Measurements from ENCODE around the gene SLC16A10. TPM values are rescaled to one million over a fixed set of nuclear protein-coding genes. Genes with fewer than 3 reads are reported as not detected.
"Not testable (repeated sequence)": the region's sequence is repeated elsewhere in the genome, so short reads cannot be mapped to it uniquely, and the experiment has no call there.

Gene SLC16A10
- total RNA-seq, 1 experiment from 2014 or later = 5.2 TPM

DNA sequence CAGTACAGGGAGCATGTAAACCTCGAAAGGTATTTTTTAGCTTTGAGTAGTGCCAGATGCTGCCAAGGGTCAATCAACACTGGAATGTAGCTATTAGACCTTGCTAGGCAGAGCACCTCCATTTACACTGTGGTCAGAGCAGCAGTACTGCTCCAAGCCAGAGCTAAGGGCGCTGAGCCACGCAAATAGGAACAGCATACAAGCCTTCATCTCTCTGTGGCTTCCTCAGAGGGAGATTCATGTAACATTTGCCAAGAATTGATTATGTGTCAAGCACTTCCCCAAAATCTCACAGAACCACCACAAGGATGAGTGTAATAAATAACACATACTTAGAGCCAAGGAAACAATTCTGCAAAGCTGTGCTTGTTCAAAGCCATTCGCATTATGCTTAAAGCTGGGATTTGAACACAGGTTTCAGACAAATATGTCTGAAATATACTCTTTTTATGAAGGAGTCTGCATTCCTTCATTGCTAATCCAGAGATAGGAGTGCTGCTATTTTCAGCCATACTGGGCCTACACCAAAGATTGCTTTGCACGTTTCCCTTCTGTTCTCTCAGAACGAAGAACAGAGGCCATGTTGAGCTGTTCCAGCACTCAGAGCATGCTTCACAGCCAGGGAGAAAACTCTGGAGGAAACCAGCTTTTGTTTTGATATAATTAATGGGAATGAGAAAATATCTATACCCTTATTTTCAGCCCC, 97.7 kb downstream of the SLC16A10 start:
- no peak for DNase-seq (ENCODE audit: low read depth)

DNA sequence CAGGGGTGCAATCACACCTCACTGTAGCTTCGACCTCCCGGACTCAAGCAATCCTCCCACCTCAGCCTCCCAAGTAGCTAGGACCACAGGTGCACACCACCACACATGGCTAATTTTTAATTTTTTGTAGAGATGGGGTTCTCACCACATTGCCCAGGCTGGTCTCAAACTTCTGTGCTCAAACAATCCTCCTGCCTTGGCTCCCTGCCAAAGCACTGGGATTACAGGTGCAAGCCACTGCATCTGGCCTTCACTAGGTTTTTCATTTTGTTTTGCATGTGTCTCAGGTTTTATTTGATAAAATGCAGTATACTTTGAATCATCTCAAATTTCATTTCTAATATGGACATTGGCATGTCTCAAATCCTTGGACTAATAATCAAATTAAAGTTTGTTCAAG, 98.7 kb downstream of the SLC16A10 start:
- no peak for DNase-seq (ENCODE audit: low read depth)

DNA sequence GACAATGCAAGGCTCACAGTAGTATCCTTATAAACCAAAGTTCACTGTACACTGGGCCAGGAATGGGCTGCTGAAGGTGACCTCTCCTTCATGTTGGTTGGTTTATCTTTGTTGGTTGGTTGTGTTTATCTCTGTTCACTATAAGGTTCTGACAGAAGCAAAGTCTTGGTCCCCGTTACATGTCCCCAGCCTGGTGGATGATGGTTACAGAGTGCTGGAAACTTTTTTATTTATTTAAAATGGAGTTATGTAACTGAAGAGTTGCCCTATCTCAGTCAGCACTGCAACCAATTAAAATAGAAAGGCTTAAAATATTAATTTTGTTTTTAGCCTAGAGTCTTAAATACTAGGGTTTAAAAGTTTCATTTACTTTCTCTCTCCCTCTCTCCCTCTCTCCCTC, 100.6 kb downstream of the SLC16A10 start:
- DNase-seq (ENCODE audit: low read depth) = no peak

DNA sequence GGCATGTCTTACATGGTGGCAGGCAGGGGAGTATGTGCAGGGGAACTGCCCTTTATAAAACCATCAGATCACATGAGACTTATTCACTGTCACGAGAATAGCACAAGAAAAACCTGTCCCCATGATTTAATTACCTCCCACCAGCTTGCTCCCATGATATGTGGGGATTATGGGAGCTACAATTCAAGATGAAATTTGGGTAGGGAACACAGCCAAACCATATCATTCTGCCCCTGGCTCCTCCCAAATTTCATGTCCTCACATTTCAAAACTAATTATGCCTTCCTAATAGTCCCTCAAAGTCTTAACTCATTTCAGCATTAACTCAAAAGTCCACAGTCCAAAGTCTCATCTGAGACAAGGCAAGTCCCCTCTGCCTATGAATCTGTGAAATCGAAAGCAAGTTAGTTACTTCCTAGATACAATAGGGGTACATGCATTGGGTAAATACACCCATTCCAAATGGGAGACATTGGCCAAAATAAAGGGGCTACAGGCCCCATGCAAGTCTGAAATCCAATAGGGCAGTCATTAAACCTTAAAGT, 102.4 kb downstream of the SLC16A10 start:
- DNase-seq (ENCODE audit: low read depth) = not testable (repeated sequence)

DNA sequence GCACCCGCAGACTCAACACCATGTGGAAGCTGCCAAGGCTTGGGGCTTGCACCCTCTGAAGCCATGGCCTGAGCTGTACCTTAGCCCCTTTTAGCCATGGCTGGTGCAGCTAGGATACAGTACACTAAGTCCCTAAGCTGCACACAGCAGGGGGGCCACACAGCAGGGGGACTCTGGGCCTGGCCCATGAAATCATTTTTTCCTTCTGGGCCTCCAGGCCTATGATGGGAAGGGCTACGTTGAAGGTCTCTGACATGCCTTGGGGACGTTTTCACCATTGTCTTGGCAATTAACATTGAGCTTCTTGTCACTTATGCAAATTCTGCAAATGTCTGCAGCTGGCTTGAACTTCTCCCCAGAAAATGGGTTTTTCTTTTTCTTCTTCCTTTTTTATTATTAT, 103.3 kb downstream of the SLC16A10 start:
- DNase-seq (ENCODE audit: low read depth) = no peak

DNA sequence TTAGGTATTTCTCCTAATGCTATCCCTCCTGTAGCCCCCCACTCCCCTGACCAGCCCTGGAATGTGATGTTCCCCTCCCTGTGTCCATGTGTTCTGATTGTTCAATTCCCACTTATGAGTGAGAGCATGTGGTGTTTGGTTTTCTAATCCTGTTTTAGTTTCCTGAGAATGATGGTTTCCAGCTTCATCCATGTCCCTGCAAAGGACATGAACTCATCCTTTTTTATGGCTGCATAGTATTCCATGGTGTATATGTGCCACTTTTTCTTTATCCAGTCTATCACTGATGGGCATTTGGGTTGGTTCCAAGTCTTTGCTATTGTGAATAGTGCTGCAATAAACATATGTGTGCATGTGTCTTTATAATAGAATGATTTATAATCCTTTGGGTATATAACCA, 103.8 kb downstream of the SLC16A10 start:
- DNase-seq (ENCODE audit: low read depth) = not testable (repeated sequence)

DNA sequence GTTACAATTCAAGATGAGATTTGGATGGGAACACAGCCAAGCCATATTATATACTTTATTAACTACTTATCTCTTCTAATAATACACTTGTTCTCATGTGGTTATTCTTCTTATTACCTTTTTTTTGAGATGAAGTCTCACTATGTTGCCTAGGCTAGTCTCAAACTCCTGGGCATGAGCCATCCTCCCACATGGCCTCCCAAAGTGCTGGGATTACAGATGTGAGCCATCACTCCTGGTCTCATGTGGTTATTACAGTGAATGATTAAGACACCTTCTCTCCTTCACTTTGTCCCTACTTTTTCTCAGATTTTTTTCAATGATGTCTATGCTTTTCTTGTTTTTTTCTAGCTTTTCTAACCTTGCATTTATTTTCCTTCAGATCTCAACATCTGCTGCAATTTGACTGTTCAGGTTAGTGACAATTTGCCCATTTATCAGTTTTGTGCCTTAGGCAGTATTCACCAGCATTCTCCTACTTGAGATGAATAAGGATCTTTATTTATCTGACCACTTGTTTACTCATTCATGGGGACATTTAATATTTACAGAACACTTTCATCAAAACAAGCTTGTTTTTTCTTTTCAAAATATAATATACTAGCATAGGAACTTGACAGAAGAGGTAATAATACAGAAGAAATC, 105.7 kb downstream of the SLC16A10 start:
- no peak for DNase-seq (ENCODE audit: low read depth)

DNA sequence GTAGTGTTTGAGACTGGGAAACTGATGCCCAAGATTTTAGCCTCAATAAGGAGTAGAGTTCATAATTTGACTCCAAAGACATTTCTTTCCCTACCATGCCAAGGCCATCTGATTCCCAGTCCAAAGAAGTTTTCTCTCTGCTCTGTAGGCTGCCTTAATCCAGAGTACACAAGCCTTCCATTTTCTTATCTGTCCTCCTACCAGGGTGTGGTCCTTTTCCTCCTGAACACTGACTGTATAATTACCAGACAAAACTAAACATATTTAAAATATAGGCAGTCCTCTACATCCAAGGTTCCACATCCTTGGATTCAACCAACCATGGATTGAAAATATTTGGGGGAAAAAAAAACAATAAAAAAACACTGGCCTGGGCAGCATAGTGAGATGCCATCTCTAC, 108.4 kb downstream of the SLC16A10 start:
- no peak for DNase-seq (ENCODE audit: low read depth)

DNA sequence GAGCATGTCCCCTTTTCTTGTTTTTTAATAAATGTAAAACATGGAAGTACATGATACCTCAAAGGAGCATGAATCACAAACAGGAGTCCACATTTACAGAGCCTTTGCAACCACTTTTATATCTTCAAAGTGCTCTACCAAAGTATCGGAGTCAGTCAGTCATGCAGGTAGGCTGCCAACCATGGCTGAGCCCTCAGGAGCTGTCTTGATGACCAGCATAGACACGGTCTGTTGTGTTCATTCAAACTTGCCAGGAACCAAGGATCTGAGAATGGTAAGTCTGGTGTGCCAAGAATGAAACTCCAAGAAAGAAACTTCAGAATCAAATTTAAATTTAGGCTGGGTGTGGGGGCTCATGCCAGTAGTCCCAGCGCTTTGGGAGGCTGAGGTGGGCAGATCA, 111.5 kb downstream of the SLC16A10 start:
- no peak for DNase-seq (ENCODE audit: low read depth)

DNA sequence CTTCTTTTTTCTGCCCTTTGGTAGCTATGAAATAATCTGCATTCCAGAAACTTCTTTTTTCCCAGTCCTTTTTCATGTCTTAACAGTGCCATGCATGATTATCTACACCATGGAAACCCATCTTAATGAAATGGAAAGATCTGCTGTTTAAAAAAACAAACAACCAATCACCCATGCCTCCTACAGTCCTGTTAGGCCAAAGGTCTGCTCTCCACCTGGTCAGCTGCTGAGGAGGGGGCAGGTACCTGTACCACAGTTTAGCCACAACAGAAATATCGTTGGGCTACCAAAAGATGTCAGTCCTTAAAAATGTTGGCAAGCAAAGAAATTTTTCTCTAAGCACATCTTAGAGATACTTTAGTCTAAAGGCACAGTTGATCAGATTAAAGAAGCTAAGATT, 112.6 kb downstream of the SLC16A10 start:
- DNase-seq (ENCODE audit: low read depth) = no peak

DNA sequence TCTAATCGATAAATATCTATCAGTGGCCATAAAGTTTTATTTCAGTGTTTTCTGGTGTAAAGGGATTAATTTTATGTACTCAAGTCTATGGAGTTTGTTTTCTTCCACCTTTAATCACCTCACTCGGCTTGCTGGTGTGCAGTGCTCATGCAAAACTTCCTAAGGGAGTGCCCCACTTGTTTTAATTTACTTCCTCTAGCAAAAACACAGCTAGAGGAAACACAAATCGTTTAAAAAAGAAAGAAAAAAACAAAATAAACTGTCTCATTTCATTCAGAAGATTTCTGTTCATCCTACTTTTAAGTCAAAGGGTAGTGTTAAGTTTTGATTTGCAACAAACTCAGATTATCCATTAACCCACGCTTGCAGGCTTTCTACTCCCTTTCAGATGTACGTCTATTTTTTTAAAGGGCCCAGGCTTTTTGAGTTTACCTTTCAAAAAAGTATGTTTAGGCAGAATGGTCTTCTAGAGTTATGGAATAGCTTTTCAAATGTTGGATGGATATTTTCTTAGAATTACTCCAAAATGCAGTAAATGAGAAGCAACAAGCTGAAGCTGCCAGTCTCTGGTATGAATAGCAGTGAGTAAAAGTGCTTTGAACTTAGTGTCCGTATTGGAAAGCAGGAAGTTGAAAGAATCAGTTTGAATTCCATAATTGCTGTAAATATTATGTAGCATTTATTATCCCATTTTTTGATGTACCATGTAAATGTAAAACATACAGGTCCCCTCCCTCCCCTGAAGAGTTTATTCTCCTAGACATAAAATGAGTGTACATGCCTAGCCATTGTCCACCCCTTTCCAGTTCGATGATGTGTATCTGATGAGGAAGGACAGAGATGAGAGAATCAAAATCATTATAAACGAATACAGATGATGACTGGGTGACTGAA, 113.3 kb downstream of the SLC16A10 start:
- no peak for DNase-seq (ENCODE audit: low read depth)

DNA sequence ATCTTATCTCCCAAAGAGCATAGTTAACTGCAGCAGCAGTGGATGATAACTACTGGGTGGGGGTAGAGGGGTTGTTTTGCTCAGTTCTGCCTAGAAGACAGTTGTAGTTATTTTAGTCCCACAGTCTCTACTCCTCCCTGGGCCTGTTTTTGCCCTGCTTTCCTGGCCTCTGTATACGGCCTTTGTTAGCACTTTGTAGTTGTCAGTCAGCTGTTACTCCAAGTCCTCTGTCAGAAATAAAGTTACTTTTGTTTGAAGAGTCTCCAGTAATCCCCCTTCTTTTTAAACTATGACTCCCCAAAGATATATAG, 113.9 kb downstream of the SLC16A10 start:
- no peak for DNase-seq (ENCODE audit: low read depth)

DNA sequence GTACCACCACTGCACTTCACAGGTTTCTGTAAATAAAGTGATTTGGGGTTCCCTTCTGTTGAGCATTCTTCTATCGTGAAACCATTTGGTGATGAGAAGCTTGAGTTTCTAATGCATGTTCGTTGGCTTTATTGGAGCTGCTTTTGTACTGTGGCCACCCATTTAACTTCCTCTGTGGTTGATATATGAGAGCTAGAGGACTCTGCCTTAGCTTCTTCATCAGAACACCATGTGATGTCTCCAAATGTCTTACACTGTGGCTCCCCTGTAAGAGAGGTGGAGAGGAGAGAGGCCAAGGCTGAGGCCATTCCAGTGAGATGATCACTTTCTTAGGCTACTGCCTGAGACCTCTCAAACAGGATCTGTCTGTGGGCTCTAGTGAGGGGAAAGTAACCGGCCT, 114.5 kb downstream of the SLC16A10 start:
- no peak for DNase-seq (ENCODE audit: low read depth)

DNA sequence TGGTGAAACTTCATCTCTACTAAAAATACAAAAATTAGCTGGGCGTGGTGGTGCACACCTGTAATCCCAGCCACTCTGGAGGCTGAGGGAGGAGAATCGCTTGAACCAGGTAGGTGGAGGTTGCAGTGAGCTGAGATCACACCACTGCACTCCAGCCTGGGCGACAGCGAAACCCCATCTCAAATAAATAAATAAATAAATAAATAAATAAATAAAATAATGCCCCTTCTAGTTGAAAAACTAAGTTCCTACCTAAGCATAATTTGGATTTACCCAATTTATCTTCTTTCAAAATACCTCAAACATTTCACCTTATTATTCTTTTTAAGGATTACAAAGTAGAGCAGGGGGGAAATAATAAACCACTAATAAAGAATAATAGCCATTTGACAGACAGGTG, 116.2 kb downstream of the SLC16A10 start:
- not testable (repeated sequence) for DNase-seq (ENCODE audit: low read depth)

DNA sequence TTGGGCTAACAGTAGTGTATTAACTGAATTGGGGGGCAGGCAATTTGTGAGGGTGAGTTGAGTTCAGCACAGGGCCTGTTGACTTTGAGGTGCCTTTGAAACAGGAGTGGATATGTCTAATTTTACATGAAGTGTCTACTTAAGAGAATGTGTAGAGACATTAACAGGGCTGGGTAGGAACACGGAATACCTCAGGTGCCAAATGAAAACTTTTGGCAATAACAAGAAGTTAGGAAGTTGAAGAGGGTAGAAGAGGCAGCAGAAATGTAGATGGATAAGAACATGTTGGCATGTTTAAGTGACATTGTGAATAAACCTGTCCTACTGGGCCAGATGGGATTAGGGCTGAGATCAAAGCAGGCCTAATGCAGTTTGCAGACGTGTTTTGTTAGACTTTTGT, 117.0 kb downstream of the SLC16A10 start:
- DNase-seq (ENCODE audit: low read depth) = no peak

DNA sequence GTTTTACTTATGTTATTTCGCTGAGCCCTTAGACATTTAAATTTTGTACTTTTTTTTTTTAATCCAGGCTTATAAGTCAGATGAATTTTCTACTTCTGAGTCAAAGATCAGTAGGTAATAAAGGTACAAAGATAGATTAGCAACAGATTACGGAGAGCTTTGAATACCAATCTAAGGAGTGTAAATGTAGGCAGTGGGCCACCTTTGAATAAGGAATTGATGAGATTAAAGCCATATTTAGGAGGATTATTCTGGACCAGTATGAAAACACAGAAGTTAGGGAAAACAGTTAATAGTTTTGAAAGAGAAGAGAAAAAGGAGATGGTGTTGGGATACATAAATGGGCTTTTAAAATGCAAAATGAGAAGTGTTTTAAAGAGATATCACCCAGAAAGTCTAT, 117.6 kb downstream of the SLC16A10 start:
- DNase-seq (ENCODE audit: low read depth) = no peak

DNA sequence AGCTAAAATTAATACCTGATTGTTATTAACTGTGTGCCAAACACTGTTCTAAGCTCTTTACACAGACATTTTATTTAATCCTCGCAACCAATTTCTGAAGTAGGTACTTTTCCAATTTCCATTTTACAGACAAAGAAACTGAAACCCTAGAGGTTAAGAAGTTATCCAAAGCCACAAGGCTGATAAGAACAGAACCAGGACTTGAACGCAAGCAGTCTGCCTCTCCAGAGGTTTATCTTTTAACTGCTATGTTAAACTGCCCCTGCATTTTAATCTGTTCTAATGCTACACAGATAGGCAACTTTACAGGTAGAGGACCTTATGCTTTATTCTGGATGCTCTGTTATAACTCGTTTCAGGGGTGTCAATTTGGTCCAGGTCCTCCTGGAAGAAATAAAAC, 118.2 kb downstream of the SLC16A10 start:
- no peak for DNase-seq (ENCODE audit: low read depth)

DNA sequence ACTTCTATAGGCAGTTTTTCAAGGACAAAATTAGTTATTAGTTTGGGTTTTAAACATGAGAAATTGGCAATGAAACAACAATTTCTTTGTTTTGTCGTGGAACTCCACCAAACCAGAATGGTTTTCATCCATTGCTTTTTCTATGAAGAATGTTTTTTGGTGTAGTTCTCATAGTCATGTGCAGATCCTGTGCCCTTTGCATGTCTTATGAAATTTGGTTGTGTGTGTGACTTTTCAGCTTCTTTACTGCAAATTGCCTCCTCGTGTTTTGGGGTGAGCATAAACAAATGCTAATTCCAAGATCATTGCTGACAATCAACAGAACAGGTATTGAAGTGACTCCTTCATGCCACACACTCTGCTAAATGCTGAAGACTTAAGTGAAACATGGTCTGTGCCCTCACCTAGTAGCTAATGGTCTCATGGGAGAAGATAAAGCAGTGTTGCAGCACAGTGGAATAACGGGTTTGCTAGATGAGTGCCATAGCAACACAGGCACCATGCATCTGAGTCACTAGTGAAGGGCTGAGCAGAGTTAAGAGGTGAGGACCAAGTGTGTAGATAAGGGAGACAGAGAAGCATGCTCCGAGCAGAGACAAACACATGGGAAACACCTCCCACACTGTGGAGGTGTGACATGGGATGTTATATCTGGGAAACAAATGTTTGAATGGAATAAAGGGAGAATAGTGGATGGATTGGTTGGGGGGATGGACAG, 120.0 kb downstream of the SLC16A10 start:
- peak; percentile 13 for DNase-seq (ENCODE audit: low read depth)

DNA sequence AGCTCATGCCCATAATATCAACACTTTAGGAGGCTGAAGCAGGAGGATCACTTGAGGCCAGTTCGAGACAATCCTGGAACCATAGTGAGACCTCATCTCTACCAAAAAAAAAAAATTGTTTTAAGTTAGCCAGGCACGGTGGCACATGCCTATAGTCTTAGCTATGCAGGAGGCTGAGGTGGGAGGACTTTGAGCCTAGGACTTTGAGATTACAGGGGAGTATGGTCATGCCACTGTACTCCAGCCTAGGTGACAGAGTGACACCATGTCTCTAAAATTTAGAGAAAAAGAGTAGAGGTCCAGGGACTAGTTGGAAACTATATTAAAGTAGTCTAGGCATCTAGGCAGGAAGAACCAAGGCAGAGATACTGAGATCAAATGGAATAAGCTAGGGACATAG, 121.6 kb downstream of the SLC16A10 start:
- DNase-seq (ENCODE audit: low read depth) = no peak

DNA sequence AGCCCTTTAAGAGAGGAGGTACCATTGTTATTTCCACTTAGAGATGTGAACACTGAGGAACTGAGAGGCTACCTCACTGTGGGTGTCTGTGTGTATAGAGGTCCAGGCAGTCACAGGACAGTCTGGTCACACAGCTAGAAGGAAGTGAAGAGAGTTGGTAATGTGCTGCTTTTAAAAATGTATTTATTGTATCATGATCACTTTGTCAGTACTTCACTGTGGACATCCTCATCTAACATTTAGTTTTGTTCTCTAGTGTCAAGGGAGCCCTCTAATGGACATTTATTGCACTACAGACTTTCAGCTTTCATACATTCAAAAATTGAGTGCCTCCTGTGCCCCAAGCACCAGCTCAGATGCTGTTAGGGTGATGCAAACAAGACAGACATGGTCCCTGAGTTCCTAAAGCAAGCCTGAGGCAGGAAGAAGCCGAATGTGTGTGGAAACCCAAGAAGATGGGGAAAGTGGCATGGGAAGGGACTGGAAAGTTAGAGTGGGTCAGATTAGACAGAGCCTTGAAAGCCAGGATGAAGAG, 123.0 kb downstream of the SLC16A10 start:
- DNase-seq (ENCODE audit: low read depth) = peak; percentile 73

DNA sequence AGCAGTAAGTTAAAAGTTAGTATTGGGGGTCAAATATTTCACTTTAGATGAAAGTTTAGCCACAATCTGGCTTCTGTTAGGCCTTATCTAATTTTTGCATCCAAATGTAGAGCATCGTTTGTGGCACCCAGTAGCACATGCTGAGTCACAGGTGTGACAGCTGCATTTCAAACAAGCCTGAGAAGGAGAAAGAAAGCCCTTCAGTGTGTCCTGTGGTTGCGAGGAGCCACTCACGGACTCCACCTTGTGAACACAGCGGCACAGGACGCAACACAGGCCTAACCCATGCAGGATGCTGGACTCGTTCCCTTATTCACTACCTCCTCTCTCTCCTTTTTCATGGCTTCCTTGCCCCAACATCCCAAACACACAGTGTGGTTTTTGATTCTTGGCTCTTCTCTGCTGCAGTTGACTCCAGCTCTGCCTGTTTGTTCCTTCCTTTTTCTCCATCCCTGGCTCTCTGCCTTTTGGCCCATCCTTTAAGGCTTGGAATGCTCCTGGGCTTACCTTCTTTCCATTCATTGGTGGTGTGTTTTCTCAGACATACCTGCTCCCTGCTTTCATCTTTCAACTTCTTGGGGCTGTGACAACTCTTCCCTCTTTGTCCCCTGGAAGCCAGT, 124.2 kb downstream of the SLC16A10 start:
- no peak for DNase-seq (ENCODE audit: low read depth)
